ENCODE data around the gene TP53I11.
A peak's percentile ranks its signal among the peaks of the same experiment; 100 is the strongest.

TP53I11 gene

DNA sequence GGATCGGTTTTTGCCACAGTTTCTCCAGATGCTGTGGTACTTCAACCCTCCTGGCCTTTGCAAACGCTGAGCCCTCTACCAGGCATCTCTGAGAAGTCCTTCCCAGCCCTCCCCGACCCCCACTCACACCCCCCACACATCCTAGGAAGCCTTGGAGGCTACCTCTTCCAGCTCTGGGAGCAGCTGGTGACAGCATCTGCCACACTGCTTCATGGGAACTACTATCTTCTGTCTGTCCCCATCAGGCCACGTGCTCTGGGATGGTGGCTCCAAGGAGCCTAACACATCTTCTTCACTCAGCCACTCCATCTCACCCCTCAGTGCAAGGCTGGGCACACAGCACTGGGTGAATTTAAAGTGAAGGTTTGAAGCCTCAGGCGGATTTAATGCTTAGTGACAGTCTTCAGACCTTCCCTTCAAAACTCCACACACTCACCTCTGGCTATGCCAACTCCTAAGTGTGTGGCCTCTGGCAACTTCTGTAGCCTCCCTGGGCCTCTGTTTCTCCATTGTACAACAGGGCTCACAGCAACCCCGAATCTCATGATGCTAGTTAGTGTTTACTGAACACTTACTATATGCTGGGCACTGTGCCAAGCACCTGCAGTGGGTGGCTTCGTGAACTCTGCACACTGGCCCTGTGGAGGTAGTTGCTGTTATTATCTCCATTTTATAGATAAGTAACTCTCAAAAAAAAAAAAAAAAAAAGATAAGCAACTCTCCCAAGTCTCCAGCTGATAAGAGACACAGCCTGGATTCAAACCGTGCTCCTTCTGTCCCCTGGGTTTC is 7.3 kb upstream of the TP53I11 start:
- DNase-seq (ENCODE audit: insufficient read length, low spot score), result no peak
- TF ChIP-seq, protein P1, sequence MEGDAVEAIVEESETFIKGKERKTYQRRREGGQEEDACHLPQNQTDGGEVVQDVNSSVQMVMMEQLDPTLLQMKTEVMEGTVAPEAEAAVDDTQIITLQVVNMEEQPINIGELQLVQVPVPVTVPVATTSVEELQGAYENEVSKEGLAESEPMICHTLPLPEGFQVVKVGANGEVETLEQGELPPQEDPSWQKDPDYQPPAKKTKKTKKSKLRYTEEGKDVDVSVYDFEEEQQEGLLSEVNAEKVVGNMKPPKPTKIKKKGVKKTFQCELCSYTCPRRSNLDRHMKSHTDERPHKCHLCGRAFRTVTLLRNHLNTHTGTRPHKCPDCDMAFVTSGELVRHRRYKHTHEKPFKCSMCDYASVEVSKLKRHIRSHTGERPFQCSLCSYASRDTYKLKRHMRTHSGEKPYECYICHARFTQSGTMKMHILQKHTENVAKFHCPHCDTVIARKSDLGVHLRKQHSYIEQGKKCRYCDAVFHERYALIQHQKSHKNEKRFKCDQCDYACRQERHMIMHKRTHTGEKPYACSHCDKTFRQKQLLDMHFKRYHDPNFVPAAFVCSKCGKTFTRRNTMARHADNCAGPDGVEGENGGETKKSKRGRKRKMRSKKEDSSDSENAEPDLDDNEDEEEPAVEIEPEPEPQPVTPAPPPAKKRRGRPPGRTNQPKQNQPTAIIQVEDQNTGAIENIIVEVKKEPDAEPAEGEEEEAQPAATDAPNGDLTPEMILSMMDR (IDR thresholded peaks at IDR 0.05; ENCODE audit: insufficient read depth, missing control alignments), result no peak
- FAIRE-seq, result no peak

DNA sequence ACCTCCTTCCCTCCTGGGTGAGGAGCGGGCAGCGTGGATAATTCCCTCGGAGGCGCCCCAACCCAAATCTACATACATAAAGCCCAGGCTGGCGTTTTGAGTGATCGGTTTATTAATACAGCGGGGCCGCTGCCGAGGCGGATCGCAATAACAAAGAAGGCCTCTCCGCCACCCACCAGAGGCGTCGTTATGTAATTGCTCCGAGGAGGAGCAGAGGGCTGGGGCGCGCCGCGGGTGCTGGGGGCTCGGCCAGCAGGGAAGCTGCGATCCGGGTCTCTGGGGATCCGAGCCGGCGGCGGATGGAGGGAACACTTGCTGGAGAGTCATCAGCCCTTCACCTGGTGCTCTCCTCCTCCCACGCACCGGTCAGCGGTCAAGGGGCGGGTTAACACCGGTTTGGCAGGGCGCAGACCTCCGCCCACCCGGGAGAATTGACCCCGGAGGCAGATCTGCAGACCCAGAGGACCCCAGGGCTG is 6.4 kb upstream of the TP53I11 start:
- TF ChIP-seq, protein P1 (IDR thresholded peaks at IDR 0.05; ENCODE audit: insufficient read depth, missing control alignments), result no peak
- peak; percentile 48 for DNase-seq (ENCODE audit: insufficient read length, low spot score)
- no peak for FAIRE-seq

DNA sequence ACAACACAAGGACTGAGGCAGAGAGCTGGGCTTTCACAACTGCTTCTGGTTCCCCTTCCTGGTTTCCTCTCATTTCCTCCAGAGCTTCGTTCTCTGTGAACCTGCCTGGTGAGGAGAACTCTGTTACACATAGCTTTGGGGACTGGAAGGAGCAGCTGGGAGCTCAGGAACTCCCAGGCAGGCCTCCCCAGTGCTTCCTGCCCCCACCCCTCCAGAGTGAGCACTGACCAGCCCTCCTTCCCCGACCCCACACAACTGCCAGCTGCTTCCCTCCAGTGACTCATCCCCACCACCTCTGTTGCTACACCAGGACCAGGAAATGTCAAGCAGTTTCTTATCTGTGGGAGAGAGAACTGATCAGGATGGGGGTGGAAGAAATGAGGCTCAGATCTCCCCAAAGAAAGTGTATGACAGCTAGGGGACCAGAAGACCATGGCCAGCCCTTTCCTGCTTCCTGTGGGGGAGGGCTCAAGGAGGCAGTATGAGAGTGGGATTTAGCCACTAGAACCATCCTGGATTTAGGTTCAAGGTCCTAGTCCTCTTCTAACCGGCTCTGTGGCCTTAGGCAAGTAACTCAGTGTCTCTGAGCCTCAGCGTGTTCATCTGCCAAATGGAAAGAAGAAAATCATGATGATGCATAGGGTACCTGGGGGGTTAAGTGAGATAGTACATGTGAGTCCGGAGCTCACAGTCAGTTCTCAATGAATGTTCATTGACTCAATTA is 4.5 kb upstream of the TP53I11 start:
- FAIRE-seq (no peak), DNase-seq (ENCODE audit: insufficient read length, low spot score) (no peak)
- TF ChIP-seq, protein P1 (IDR thresholded peaks at IDR 0.05; ENCODE audit: insufficient read depth, missing control alignments), result no peak

DNA sequence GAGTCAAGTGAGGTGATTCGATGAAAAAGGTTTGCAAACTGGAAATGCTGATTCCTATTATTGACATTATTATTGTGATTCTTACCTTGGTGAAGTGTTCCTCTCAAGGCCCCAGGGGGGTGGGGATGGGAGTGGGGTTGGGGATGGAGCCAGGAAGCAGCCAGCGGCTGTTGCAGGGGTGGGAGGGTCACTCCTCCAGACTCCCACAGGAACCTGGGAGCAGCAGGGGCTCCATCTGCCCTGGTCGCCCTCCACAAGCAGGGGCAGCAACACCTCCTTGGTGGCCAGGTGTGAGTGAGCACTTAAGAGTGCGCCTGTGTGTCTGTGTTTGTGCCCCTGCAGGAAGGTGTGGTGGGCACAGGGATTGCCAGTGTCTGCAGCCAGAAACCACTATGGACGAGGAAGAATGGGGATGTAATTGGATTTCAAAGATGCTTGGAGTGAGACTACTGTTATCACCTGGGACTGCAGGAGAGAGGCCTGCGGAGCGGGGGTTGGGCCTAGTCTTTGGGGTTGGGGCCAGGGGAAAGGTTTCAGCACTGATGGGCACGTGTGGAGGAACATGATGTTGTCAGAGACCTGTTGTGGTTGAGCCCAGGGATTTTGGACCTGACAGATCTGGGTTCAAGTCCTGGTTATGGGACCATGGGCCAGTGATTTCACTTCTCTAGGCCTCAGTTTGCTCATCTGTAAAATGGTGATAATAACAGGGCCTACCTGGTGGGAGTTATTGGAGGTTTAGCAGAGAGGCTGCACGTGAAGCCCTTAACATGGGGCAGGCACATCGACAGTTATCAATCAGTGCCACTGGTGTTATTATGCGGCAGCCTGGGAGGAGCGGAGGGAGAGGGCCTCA is 3.6 kb upstream of the TP53I11 start:
- DNase-seq (ENCODE audit: insufficient read length, low spot score) (no peak), FAIRE-seq (no peak)
- TF ChIP-seq, protein P1 (IDR thresholded peaks at IDR 0.05; ENCODE audit: insufficient read depth, missing control alignments), result no peak

DNA sequence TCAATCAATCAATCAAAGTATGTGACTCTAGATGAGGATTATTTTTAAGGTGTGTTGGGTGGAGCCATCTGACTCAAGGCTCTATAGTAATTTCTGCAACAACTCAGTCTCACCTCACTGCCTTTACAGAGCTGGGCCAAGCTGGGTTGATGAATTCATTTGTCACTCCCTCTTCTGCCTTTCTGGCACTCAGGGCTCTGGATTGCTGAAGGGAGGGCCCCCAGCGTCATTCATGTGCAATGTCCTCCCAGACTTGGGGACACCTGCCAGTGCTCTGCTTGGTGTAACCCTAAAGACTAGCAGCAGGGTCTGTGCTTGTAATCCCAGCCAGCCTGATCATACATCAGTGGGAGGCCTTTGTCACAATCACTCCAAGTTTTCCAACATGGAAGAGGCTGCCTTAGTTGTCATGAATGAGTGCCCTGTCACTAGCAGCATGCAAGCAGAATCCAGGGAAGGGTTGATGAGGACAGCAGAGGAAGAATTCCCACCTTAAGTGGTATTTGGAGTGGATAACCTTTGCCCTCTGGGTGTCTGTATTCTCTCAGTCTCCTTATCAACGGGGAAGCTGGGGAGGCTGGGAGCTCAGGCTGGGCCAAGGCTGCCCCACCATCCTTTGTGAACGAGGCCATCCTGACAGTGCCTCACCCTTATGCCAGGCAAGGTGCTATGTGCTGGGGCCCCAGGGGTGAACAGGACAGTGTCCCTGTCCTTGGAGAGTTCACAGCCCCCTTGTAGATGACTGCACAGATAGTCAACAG is 2.0 kb upstream of the TP53I11 start:
- FAIRE-seq (no peak), DNase-seq (ENCODE audit: insufficient read length, low spot score) (no peak)
- TF ChIP-seq, protein P1 (IDR thresholded peaks at IDR 0.05; ENCODE audit: insufficient read depth, missing control alignments), result no peak

DNA sequence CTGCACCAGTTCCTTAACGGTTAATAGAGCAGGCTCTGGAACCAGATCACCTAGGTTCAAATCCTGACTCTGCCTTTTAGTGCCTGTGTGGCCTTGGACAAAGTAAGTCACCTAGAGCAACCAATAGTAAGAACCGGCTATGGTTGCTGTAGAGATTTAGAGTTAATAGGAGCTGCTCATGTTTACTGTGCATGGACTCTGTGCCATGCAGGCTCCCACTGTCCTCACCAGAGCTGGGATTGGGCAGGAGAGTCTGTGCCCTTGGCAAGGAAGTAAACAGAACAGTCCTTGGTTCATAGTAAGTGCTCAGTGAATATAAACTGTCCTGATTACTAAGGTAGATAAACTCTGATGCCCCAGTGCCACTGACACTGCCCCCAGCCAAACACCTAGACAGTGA is 1.4 kb upstream of the TP53I11 start:
- FAIRE-seq (no peak), DNase-seq (ENCODE audit: insufficient read length, low spot score) (no peak)
- TF ChIP-seq, protein P1 (IDR thresholded peaks at IDR 0.05; ENCODE audit: insufficient read depth, missing control alignments), result no peak
